Epithelial cell of esophagus (primary cell): ENCODE data around the gene PDIA2.

Experiments used
- DNase-seq: peaks from one replicate; pipeline ENCODE4 v3.0.0; 2010; ENCODE audit warnings: low read depth
- H3K4me3 ChIP-seq: 2 replicates; pipeline ENCODE4 v1.5.1; 2011; ENCODE audit warnings: mild to moderate bottlenecking, low read length, control low read depth
- CTCF ChIP-seq: IDR thresholded peaks from 2 replicates; pipeline ENCODE4 v1.5.1; 2011; ENCODE audit warnings: low read depth, mild to moderate bottlenecking, low read length, control low read depth, inconsistent platforms; ENCODE audit not compliant: insufficient read depth; ENCODE audit errors: missing control alignments

Gene PDIA2

GRCh38 chr16:305916-306626 is 23.1 kb downstream of the PDIA2 start:
- DNase-seq, result peak; percentile 84
- TF ChIP-seq CTCF, result no peak
- no peak overlapping the region for H3K4me3 ChIP-seq

- no peak for DNase-seq
- TF ChIP-seq CTCF, result no peak
- H3K4me3 ChIP-seq, result no peak overlapping the region
These were observed 24.0 kb downstream of the PDIA2 start for GRCh38 chr16:306911-307370.

GRCh38 chr16:307691-308312 is 24.8 kb downstream of the PDIA2 start:
- no peak for TF ChIP-seq CTCF
- no peak overlapping the region for H3K4me3 ChIP-seq
- no peak for DNase-seq

- DNase-seq, result no peak
- H3K4me3 ChIP-seq, result no peak overlapping the region
- no peak for TF ChIP-seq CTCF
These were observed 26.5 kb downstream of the PDIA2 start for GRCh38 chr16:309476-309875.

- no peak for DNase-seq
- H3K4me3 ChIP-seq, result no peak overlapping the region
- TF ChIP-seq CTCF, result no peak
These were observed 28.8 kb downstream of the PDIA2 start for GRCh38 chr16:311725-312124.

- no peak for DNase-seq
- no peak overlapping the region for H3K4me3 ChIP-seq
- no peak for TF ChIP-seq CTCF
These were observed 31.4 kb downstream of the PDIA2 start for GRCh38 chr16:314351-314750.
